Midbrain (tissue), 1 donor: ENCODE measurements around the gene PRRC1.

Source experiments
- DNase-seq: peaks from one replicate; lab custom pipeline; 2025; lab: John Stamatoyannopoulos, UW

Gene PRRC1

DNA sequence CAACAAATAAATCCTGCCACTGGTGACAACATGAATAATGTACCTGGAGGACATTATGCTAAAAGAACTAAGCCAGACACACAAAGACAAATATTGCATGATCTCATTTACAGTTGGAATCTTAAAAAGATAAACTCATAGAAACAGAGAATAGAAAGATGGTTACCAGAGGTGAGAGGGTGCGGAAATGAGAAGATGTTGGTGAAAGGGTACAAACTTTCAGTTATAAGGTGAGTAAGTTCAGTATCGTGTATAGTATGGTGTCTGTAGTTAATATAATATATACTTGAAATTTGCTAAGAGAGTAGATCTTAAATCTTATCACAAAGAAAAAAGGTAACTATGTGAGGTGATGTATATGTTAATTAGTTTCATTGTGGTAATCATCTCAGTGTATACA is 63.3 kb downstream of the PRRC1 start:
- no peak for DNase-seq

DNA sequence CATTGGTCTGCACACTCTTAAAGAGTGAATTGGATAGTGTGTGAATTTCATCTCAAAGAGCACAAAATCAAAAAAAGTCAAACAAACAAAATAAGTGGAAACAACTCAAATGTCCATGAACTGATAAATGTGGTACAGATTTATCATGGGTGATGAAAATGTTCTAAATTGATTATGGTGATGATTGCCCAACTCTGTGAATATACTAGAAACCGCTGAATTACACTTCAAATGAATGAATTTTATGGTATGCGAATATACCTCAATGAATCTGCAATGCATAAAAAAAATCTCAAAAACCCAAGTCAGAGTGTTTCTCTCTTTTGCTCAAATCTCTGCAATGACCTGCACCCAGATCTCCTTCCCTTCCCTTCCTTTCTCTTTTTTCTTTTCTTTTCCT is 64.0 kb downstream of the PRRC1 start:
- no peak for DNase-seq

DNA sequence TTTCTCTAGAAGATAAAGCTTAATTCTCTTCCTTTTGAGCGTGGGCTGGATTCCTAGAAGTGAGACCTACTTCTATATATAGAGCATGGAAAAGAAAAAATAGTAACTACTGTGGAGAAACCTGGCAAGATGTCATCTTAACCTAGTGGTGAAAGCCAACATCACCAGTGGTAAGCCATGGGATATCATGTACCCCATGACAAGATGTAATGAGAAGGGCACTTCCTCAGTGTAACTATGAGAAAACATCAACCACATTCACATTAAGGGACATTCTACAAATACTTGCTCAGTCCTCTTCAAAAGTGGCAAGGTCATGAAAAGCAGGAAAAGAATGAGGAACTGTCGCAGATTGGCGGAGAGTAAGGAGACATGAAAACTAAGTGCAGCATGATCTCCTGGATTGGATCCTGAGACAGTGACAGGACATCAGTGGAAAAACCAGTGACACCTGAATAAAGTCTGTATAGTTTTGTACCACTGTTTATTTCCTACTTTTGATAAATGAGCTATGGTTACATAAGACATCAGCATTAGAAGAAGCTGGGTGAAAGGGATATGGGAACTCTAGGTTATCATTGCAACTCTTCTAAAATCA is 65.4 kb downstream of the PRRC1 start:
- no peak for DNase-seq

DNA sequence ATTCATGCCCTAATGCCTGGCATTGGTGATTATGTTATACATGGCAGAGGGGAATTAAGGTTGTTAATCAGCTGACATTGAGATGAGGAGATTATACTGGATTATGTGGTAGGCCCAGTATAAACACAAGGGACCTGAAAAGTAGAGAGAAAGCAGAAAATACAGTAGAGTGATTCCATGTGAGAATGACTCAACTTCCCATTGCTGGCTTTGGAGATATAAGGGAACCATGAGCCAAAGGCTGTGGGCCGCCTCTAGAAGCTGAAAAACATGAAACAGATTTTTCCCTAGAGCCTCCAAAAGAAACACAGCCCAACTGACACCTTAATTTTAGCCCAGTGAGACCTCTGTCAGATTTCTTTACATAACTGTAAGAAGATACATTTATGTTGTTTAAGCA is 66.4 kb downstream of the PRRC1 start:
- no peak for DNase-seq

DNA sequence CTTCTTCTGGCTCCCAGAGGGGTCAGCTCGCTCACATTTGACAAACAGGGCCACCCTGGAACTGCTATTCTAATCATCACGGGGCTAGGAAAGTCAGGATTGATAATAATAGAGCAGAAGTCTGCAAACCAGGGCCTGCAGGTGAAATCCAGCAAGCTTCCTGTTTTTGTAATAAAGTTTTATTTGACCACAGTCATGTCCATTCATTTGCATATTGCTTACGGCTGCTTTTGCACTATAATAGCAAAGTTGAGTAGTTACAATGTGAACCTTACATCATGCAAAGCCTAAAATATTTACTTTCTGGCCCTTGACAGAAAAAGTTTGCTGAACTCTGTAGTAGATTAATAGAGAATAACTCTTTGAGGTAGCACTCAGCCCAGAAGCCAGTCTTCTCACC is 68.2 kb downstream of the PRRC1 start:
- no peak for DNase-seq

DNA sequence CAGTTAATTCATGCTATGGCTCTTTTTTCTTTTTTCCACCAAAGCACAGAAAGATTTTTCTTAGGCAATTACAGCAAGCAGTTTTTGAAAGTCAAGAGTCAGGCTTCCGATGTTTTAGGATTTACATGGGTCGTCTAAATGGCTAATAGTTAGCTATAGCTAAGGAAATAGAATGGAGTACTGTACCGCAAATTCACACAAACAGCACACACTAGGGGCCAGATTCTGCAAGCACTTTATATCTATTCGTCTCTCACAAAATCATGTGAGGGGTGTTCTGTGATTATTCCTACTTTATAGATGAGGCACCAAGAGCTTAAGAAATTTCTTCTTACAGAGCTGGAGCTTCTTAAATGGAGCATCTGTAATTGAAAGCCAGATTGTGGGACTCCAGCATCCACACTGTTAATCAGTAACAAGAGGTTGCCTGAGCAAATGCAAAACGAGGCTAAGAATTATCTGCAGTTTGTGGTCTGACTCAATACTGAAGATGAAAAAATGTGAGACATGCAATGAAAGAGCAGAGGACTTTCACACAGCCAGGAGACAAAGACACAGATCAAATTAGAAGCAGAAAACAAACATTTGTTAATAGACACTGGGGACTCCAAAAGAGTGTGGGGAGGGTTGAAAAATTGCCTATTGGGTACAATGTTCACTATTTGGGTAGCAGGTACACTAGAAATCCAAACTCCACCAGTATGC is 68.8 kb downstream of the PRRC1 start:
- no peak for DNase-seq

DNA sequence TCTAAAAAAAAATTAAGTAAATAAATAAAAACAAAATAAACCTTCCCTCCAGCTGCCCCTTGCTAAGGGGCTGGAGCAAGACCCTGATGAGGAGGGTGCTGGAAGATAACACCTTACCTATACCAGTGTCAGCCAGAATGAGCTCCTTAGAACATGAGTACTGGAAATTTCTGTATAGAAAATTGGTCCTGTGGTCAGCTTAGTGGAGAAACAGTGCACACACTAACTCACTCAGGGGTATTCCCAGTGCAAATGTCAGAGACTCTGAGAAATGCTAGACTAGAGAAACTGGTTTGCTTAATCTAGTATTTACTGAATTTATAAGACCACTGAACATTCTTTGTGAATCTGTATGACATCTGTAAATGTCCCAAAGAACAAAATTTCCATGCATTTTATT is 69.4 kb downstream of the PRRC1 start:
- DNase-seq: no peak

DNA sequence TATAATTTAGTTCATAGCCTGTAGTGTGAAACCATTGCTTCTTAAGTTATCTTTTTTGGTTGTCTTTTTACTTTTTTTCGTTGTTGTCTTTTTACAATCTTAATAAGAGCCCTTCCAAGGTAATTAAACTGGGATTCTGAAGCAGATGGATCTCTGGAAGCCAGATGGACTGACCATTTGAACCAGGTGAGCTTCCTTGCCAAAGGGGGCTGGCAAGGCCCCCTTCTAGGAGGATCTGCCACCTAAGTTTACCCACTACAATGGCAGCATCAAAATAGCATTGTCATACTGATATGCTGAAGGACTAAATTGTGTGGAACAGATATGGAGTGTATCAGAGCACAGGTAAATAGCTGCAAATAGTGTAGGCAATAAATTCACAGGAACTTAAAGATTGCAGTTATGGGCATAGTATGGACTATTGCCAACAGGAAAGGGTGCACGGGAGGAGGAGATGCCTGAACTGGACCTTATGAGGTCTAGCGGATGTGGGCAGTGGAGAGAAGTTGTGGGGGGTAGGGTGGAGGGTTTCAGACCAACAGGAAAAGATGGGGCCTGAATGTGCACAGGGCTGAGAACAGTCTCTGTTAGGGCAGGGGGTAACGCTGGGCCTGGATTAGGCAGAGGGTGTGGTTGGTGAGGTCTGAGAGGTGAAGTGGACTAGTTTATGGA is 69.9 kb downstream of the PRRC1 start:
- no peak for DNase-seq

DNA sequence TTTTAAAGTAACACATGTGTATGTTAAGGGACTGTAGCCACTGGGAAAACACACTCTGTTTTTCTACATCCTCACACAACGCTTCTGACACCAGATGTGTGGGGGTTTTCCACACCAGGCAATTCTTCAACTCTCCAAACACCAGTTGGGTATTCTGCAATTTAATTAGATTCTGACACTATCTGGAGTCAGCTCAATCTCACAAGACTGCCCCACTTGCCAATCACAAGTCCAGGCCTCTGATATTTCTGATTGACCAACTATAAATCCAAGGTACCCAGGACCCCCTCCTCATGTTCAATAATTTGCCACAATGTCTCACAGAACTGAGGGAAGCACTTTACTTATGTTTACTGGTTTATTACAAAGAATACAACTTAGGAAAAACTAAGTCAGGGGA is 70.9 kb downstream of the PRRC1 start:
- DNase-seq: no peak

DNA sequence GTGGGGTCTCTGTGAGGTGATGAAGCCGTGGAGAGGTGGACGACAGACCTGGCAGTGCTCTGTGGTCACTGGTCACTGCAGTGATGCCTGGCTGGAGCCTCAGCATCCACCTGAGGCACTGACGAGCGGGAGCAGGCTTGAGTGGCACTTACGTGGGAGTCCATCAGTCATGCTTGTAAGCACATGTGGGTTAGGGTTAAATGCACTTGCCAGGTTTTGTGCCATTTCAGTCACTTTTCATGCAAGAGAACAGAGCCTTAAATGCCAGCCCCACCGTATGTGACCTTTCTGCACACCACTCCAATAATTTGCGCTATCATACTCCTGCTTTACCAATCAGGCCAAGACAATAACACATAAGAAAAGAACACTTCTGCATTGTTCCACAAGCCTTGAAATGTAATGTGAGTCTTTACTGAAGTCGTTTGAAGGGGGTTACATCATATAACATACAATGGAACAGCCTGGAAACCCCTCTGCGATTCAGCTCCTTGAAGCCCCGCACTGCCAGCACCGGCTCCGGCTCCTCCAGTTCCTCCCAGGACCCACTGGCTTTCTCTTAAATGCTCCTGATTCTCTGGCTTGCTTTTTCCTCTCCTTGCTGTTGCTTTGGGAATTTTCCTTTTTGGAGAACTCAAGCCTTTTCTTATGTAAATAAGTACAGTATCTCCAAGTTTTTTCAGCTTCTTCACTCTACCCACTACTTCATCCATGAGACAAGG is 72.0 kb downstream of the PRRC1 start:
- no peak for DNase-seq

DNA sequence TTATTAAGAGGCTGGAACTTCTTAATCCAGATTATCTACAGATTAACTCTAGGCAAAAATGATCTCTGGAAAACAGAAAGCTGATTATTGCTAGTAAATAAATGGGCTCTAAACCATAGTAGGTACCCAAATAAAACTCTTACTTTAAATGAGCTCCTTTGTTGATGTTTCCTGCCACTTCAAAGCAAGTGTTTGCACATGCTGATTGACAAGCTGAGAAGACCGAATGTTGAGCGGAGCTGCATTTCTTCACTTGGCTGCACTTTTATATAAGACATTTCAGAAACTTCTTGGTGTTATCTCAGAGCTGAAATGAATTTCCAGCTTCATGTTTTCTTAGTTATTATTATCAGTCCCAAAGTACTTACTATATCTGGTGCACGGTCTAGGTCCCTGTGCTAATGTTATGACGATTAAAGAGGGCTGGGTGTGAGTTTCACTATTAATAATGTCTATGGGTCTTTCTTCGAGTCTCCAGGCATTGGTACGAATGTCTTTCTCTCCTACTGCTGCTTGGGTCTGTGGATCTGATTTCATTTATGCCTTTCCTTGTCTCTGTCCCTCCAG is 72.8 kb downstream of the PRRC1 start:
- DNase-seq: no peak

DNA sequence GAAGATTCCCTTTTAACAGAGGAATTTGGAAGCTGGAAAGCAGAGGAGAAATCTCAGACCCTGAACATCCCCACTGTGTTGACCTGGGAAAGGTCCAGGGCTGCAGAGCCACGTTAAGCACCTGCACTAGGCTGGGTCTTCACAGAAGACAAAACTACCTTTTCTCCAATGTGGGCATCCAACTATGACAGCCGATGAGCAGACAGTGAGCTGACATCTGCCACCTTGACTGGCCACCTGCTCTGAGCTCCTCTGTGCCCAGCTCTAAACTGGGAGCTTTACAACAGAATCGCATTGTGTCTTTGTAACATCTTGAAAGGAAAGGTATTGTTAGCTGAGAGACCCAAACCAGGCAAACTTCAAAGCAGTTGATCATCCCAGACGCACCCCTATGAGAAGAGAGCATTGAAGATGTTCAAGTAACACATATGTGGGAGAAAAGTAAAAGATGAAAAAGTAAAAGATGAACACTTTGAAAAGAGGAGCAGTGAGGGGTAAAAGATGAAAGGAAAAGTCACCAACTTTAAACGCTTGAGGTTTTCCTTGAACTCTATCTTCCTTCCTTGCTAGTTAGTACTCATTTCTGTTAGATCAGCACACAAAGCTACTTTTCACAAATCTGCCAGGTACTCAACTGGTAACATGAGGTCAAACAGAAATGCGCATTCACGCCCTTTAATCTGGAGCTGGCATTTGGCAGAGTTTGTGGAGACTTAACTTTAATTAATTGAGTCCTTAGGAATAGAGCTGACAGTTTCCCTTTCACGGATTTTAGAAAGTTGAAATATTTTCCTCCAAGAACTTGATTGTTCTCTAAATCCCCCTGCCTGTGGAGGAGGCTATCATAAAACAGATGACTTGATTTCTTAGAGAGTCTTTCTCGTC is 78.3 kb downstream of the PRRC1 start:
- no peak for DNase-seq

DNA sequence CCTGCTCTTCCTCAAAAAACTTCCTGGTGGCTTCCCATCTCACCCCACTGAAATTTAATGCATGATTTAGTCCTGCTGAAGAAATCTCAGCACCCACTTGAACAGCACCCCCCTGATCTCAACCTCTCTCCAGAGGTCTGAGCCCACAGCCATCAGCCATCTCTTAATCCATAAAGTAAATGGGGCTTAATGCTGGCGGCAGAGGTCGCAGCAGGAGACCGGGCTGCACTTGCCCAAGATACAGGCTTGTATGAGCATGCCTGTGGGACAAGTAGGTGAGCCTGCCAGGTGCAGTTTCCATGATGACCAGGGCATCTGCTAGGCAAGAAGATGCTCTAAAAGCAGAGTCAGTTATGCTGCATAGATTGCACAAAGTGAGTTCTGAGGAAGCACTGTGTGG is 79.1 kb downstream of the PRRC1 start:
- DNase-seq: no peak

DNA sequence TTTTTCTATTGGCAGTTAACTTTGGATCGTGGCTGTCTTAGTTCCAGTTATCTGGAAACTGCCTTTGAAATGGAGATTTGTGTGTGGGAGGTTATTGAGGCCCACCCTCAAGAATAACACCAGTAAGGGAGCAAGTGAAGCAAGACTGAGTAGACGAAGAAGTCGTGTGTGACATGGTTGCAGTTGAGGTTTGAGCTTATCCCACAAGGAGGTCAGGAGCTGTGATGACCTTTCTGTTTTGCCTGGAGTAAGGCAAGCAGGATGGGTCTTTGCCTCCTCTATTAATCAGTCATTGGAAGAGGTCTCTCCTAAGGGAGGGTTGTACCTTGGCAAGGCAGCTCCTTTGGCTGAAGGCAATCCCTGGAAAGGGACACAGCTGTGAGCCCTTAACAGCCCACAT is 81.9 kb downstream of the PRRC1 start:
- no peak for DNase-seq

DNA sequence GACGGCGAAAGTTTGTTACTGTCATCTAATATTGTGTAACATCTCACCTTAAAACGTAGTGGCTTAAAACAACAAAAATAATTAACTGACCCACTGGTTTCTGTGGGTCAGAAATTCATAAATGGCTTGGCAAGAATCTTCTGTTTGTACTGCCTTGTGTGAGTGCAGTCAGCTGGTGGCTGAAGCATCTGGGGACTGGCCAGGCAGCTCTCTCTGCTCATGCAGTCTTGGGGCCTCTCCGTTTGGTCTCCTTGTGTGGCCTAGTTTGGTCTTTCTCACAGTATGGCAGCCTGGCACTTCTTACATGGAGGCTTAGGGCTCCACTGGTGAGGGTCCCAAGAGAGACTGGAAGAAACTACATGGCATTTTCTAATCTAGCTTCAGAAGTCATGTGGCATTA is 82.4 kb downstream of the PRRC1 start:
- DNase-seq: no peak

DNA sequence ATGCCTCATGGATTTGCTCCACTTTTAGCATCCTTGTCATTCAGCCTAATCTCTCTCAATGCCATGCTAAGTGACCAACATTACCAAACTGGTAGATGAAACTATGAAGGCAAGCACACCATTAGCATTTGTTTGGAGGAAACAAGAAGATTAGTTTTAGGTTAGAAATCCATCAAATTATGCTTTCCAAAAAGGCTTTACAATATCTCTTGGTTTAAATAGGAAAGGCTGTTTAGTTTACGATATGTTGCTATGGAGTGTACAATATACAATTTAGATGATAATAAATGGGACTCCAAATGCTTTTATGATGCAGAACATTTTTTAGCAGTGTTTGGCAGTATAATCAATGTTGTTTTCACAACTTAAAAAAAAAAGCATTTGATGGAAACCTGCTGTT is 83.7 kb downstream of the PRRC1 start:
- DNase-seq: no peak

DNA sequence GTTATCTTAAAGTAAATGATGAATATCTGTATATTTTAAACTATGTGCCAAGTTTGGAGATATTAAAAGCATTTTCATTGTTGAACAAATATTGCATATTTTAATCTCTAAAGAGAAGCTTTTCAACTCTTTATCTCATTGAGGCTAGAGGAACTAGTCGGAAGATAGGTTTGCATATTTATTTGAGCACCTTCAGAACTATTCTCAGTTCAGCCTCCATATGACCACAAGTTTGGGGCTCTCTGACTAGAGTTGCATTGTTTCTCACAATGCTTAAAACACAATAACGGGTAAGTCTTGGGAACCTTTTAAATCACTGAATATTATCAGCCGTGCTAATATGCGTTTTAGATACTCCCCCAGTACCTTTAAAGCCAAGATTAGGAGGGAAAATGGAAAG is 84.2 kb downstream of the PRRC1 start:
- no peak for DNase-seq

DNA sequence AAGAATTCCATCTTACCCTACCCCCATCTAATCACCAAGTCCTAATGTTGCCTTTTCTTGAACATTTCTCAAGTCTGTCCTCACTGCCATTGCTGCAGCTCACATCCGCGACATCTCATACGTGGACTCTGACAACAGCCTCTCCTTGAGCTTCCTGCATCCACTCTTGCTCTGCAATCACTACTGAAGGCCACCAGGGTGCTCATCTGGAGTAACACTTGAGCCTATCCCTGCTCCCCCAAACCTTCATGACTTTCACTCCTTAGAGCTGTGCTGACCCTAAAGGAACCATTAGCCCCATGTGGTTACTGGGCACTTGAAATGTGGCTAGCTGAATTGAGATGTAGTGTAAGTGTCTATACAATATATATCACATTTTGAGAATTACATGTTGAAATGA is 85.0 kb downstream of the PRRC1 start:
- DNase-seq: no peak

DNA sequence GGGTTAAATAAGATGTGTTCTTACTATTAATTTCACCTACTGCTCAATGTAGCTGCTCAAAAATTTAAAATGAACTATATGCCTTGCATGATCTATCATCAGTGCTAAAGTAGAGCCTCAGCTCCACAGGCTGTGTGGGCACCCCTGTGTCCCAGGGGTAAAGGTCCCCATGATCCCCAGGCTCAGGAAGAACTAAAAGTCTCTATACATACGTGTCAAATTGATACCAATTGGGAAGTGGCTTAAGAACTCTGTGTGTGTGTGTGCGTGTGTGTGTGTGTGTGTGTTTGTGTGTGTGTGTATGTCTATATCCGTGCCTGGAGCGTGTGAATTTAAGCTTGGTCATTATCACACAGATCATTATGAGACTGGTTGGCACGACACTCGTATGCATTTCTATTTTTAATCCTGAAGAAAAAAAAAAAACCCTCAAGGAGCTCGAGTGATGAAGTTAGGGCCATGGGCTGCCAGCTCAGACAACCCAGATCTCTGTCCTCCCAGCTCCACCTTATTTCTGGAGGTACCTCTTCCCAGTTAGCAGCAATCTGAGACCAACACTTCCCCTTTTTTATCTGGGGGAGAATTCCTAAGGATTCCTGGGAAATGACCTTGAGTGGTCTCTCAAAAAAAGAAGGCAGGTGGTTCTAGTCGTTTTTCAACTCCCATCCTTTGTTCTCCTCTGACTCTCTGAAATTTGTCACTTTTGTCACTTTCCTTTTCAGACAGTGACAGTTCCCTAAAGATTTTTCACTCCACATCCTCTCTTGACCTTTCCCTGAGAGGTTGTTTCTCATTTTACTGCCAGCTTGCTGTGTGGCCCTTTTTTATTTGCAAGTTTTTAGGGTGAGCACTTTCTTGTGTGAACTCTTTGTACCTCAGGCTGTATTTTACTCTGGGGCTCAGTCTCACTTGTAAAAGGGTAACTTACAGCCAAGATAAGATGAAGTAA is 85.7 kb downstream of the PRRC1 start:
- DNase-seq: no peak
